OCI-M2 (cell line): ENCODE results near the gene SHROOM2.

Experiments
- DNase-seq: peaks from one replicate; lab custom pipeline; 2025; ENCODE audit not compliant: unreplicated experiment; lab: John Stamatoyannopoulos, UW

The SHROOM2 gene

DNA sequence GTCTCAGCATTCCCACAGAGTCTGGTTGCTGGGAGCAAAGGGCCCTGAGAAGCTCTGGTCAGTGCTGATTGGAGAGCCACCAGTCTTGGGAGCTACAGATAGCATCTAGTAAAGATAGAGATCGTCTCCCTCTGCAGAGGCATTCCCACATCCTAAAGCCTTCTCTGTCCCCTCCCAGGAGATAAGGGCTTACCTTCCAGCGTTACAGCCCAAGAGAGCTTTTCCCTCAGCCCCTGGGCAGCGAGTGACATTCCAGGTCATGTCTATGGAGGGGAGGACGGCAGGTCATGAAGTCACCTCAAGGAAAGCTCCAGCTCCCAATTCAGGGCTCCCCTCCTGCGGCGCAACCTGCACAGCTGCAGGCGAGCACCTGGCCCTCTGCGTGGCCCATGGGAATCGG lies 210.8 kb downstream of the SHROOM2 start:
- no peak for DNase-seq

DNA sequence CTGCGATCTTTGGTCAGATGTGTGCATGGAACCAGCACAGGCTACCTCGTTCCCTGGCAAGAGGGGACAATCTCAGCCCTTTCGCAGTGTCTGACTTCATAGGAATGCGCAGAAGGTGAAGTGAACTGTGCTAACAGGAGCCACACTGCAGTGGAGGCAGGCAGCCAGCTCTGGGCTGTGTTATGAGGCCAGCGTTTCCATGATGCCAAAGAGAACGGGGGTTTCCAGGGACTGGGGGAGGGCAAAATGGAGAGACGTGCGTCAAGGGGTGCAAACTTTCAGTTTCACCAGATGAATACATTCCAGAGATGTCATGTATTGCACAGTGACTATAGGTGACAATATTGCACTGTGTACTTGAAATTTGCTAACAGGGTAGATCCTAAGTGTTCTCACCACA lies 211.3 kb downstream of the SHROOM2 start:
- DNase-seq, result no peak
